Sigmoid colon (tissue), 4 donors: ENCODE measurements around the gene PCDH15.

ENCODE experiments used
- CTCF ChIP-seq, 4 experiments: fragments of 450-650 bp in 3 of 4; fragments of 200-600 bp in 1 of 4; IDR thresholded peaks; one replicate each; pipeline ENCODE4 v1.5.1; 2016 to 2019; ENCODE audit warnings: antibody characterized with exemption in 4 of 4, mild to moderate bottlenecking in 3 of 4, moderate library complexity in 2 of 4
- EP300 ChIP-seq, 4 donors: sonication (generic); formaldehyde crosslinking; IDR thresholded peaks; one replicate each; pipeline ENCODE4 v1.6.1; 2017; ENCODE audit warnings: antibody characterized with exemption in 4 of 4
- POLR2A ChIP-seq, 2 donors: fragments of 450-650 bp; IDR thresholded peaks; one replicate each; pipeline ENCODE4 v1.6.1; 2016; ENCODE audit warnings: antibody characterized with exemption in 2 of 2, mild to moderate bottlenecking in 2 of 2, moderate library complexity in 2 of 2
- POLR2AphosphoS5 ChIP-seq, 4 donors: sonication (generic); formaldehyde crosslinking; IDR thresholded peaks; one replicate each; pipeline ENCODE4 v1.6.1; 2017; ENCODE audit warnings: antibody characterized with exemption in 4 of 4

DNA sequence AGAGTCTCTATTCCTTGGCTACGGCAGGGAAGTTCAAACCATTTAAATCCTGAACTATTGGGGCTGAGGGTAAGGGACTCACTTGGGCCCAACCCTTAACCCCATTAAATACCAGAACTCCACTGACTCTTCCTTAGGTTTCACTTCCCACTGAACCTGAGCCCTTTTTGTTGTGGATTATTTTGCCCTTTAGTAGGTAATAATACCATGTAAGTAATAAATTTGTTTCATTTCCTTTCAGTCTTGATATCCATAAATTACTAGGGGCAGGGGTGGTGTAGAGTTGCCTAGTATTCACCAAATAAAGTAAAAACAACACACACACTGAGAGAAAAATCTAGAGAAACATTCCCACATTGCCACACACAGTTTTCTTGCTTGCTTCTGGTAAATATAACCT is 352.0 kb downstream of the PCDH15 start:
- TF ChIP-seq CTCF (IDR thresholded peaks at IDR 0.05): no peak
- TF ChIP-seq POLR2AphosphoS5 (IDR thresholded peaks at IDR 0.05): no peak
- no peak for TF ChIP-seq EP300 (IDR thresholded peaks at IDR 0.05)
- TF ChIP-seq POLR2A (IDR thresholded peaks at IDR 0.05): no peak
